Ovary (tissue), 9 donors: ENCODE results near the gene LRGUK. TPM values are rescaled to one million over a fixed set of nuclear protein-coding genes. Genes with fewer than 3 reads are reported as not detected.

ENCODE experiments used
- DNase-seq, 5 donors: peaks; one replicate each; pipeline ENCODE4 v3.0.0-alpha.2; 2019 to 2020
- H3K27ac ChIP-seq, 2 donors: fragments of 200-600 bp; one replicate each; pipeline versions ENCODE4 v1.5.1 to v1.8.0; 2019 to 2022
- H3K27me3 ChIP-seq: fragments of 200-600 bp; one replicate; pipeline ENCODE4 v1.8.0; 2022
- H3K36me3 ChIP-seq: fragments of 200-600 bp; sonication (generic); one replicate; pipeline ENCODE4 v1.5.1; 2019
- H3K4me1 ChIP-seq: one replicate; pipeline ENCODE4 v1.8.1; 2013; ENCODE audit warnings: mild to moderate bottlenecking, moderate library complexity; ENCODE audit not compliant: insufficient read depth
- H3K4me3 ChIP-seq: fragments of 200-600 bp; sonication (generic); one replicate; pipeline ENCODE4 v1.5.1; 2017
- H3K9me3 ChIP-seq, 2 donors: fragments of 200-600 bp in 1 of 2; sonication (generic) in 1 of 2; one replicate each; pipeline versions ENCODE4 v1.5.1 to v1.8.1; 2013 to 2019; ENCODE audit warnings: mild to moderate bottlenecking in 1 of 2, moderate library complexity in 1 of 2
- EP300 ChIP-seq: sonication (generic); formaldehyde crosslinking; IDR thresholded peaks from one replicate; pipeline ENCODE4 v1.6.1; 2017; ENCODE audit warnings: antibody characterized with exemption
- POLR2A ChIP-seq: fragments of 450-650 bp; IDR thresholded peaks from one replicate; pipeline ENCODE4 v1.6.1; 2017; ENCODE audit warnings: antibody characterized with exemption, mild to moderate bottlenecking, moderate library complexity
- WGBS, 3 donors: extraction: QIAGEN DNeasy Blood & Tissue Kit in 1 of 3; methylation state at CpG; one replicate each; pipeline versions ENCODE4 v1.1.5 to v1.1.7; 2013 to 2017; 5-methylcytosine and 5-hydroxymethylcytosine counted together
- intact Hi-C, 4 donors: fragments of 100-400 bp; cut with DNase I; formaldehyde crosslinking; loops; one replicate each; pipeline versions ENCODE4 v1.11.0 to v1.15.1; 2022 to 2023
- polyA plus RNA-seq, 2 donors: library from polyadenylated mRNA; stranded (reverse); fragments of 200-250 nt in 1 of 2; fragments of 350-450 nt in 1 of 2; fragmentation: Illumina TruSeq in 1 of 2; extraction: RNeasy Lipid Tissue Mini Kit (QIAGEN cat#74804) in 1 of 2; gene quantifications; one replicate each; pipeline ENCODE4 v1.2.3, GENCODE V29; 2013 to 2014
- total RNA-seq, 7 donors: library from RNA; depleted of rRNA in 2 of 7; stranded (reverse); fragments of >200 nt in 2 of 7; fragmentation: NEBNext Ultra II Directional in 3 of 7; extraction: Animal tissue kit (Norgen Biotek cat#: 25700) in 3 of 7; gene quantifications; one replicate each; pipeline versions ENCODE4 v1.1.0 to v1.2.4, GENCODE V29; 2016 to 2023
- TF ChIP-seq, protein P1 (sequence below), 3 donors: fragments of 450-650 bp in 2 of 3; fragments of 200-600 bp in 1 of 3; IDR thresholded peaks; one replicate each; pipeline versions ENCODE4 v1.5.1 to v1.8.0; 2016 to 2022; ENCODE audit warnings: antibody characterized with exemption in 3 of 3, mild to moderate bottlenecking in 1 of 3
- donor health status: DM: no; HTN: no; CAD: no; lungs with moderate emphysema.
- donor health status: DM: no; HTN: no; CAD: no.
- donor health status: Bipolar disorder and iron deficiency.
- donor health status: DM: yes; HTN: yes; CAD: no.
- donor health status: DM: no; HTN: no; CAD: no.
- donor health status: DM: yes; HTN: yes; CAD: no.

Gene LRGUK
- total and polyA plus RNA-seq, 9 donors, result 0.11 to 7.0 (median 0.56) TPM

DNA sequence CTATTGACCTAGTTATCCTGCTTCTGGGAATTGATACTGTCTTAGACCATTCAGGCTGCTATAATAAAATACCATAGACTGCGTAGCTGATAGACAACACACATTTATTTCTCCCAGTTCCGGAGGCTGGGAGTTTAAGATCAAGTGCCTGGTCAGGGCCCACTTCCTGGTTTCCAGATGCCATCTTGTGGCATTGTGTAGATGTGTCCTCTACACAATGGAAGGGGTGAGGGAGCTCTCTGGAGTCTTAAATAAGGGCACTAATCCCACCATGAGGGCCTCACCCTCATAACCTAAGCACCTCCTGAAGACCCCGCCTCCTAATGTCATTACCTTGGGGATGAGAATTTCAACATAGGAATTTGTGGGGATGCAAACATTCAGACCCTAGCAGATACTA lies 127.2 kb downstream of the LRGUK start:
- 94 to 99% (median 96%) methylated on average over 3 of the region's 3 CpGs for WGBS, 3 donors
- H3K4me1 ChIP-seq, result no peaks in the 10 kb centered on the region
- DNase-seq, result no peak
- intact Hi-C loops, result no loop called here
- no peaks in the 10 kb centered on the region for H3K9me3 ChIP-seq
- H3K36me3 ChIP-seq, result no peaks in the 10 kb centered on the region
- no peak overlapping the region for H3K4me3 ChIP-seq
- no peak for TF ChIP-seq POLR2A
- no peak overlapping the region for H3K27ac ChIP-seq
- no peaks in the 10 kb centered on the region for H3K27me3 ChIP-seq

DNA sequence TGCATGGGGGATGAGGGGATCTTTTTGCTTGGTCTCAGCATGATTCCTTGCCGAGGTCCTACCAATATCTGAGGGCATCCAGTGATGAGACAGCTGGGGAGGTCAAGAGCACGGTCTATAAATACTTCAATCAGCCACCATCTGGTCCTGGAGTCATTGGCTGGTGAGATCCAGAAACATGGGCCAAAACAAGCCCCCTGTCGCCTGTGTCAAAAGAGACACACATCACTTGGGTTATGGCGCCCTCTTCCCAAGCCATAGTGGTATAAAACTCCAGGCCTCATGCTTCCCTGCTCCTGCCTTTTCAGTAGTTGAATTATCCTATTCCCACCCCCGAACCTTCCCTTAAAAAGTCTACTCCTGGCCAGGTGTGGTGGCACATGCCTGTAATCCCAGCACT lies 128.7 kb downstream of the LRGUK start:
- Histone ChIP-seq H3K36me3 (no peaks in the 10 kb centered on the region), H3K27me3 (no peaks in the 10 kb centered on the region), H3K4me3 (no peak overlapping the region), H3K27ac (no peak overlapping the region), H3K4me1 (no peaks in the 10 kb centered on the region), H3K9me3 (no peaks in the 10 kb centered on the region)
- intact Hi-C loops, result no loop called here
- no peak for TF ChIP-seq POLR2A
- TF ChIP-seq, protein P1, sequence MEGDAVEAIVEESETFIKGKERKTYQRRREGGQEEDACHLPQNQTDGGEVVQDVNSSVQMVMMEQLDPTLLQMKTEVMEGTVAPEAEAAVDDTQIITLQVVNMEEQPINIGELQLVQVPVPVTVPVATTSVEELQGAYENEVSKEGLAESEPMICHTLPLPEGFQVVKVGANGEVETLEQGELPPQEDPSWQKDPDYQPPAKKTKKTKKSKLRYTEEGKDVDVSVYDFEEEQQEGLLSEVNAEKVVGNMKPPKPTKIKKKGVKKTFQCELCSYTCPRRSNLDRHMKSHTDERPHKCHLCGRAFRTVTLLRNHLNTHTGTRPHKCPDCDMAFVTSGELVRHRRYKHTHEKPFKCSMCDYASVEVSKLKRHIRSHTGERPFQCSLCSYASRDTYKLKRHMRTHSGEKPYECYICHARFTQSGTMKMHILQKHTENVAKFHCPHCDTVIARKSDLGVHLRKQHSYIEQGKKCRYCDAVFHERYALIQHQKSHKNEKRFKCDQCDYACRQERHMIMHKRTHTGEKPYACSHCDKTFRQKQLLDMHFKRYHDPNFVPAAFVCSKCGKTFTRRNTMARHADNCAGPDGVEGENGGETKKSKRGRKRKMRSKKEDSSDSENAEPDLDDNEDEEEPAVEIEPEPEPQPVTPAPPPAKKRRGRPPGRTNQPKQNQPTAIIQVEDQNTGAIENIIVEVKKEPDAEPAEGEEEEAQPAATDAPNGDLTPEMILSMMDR (IDR thresholded peaks at IDR 0.05), result no peak
- TF ChIP-seq EP300, result no peak
- DNase-seq, result no peak
- WGBS, 3 donors, result 77 to 86% (median 82%) methylated on average over 5 of the region's 5 CpGs

DNA sequence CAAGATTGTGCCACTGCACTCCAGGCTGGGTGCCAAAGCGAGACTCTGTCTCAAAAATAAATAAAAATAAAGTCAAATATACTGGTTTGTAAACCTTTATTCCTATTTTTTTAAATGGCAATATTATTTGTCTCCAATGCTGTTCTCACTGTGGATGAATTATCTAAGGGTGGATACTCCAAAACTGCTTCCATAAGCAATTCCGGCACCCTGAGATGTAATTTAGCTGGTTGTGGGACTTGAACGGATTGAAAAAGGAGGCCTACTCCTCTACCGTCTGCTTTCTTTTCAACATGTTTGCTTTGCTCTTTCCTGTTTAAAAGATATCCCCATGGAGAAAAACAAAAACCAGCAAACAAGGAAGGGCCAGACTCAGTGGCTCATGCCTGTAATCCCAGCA lies 135.2 kb downstream of the LRGUK start:
- DNase-seq, result no peak
- H3K9me3 ChIP-seq, result no peaks in the 10 kb centered on the region
- H3K27ac ChIP-seq, result no peak overlapping the region
- 85 to 91% (median 88%) methylated on average over 4 of the region's 4 CpGs for WGBS, 3 donors
- no peaks in the 10 kb centered on the region for H3K36me3 ChIP-seq
- no peak for TF ChIP-seq EP300
- TF ChIP-seq, protein P1 (IDR thresholded peaks at IDR 0.05), result no peak
- no peak for TF ChIP-seq POLR2A
- no peaks in the 10 kb centered on the region for H3K4me1 ChIP-seq
- intact Hi-C loops, result no loop called here
- H3K4me3 ChIP-seq, result no peak overlapping the region
- H3K27me3 ChIP-seq, result no peaks in the 10 kb centered on the region

DNA sequence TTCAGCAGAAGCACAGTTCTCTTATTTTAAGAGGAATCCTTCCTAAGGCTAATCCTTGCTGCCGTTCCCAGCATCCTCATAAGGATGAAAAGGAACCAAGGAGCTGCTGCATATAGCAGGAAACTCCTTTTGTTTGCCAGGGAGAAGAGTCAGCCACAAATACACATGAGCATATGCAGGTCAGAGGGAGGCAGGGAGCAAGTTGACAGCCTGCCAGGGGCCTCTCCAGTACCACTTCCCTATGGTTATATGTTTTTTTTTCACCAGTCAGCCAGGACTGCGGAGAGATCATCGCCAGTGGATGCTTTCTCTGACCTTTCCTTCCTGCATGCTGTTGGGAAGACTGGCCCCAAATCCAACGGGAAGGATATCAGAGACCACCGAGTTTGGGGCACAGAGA lies 149.8 kb downstream of the LRGUK start:
- 29 to 41% (median 36%) methylated on average over 5 of the region's 5 CpGs for WGBS, 3 donors
- intact Hi-C loops, result no loop called here

DNA sequence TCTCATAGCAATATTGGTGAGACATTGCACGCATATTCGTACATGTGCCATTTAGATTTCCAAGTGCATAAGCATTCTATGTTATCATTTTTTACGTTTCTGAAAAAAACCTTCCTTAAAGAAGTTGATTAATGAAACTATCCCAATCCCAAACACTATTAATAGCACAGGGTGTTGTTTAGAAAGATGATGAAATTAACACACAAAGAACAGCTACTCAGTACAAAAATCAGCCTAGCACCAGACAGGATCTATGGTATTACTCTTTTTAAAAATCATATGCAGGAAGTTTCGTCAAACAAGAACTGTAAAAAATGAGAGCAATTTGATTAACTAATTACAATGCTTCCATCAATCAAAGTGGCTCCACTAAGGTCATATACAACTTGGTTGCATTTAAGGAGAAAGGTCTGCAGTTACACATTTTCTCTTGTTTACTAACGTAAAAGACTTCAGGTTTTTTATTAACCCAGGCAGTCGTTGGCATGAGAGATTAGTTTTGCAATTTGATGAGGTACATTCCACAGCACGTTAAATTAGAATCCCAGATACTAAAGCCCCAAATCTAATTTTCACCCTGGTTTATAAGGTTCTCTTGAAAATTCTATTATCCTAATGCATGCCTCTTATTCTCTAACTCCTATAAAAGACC lies 151.5 kb downstream of the LRGUK start:
- TF ChIP-seq, protein P1 (IDR thresholded peaks at IDR 0.05), result no peak
- TF ChIP-seq POLR2A (no peak), EP300 (no peak)
- no peaks in the 10 kb centered on the region for H3K27me3 ChIP-seq
- no peaks in the 10 kb centered on the region for H3K4me1 ChIP-seq
- H3K4me3 ChIP-seq, result no peak overlapping the region
- H3K27ac ChIP-seq, result no peak overlapping the region
- no peaks in the 10 kb centered on the region for H3K36me3 ChIP-seq
- no peaks in the 10 kb centered on the region for H3K9me3 ChIP-seq
- WGBS, 3 donors, result 70 to 82% (median 72%) methylated on average over 7 of the region's 7 CpGs
- intact Hi-C loops, result no loop called here
- DNase-seq, result no peak

More for the DNA sequence above, 149.8 kb downstream of the LRGUK start:
- no peaks in the 10 kb centered on the region for H3K27me3 ChIP-seq
- H3K27ac ChIP-seq, result no peak overlapping the region
- no peaks in the 10 kb centered on the region for H3K36me3 ChIP-seq
- no peaks in the 10 kb centered on the region for H3K9me3 ChIP-seq
- DNase-seq, result no peak
- TF ChIP-seq, protein P1 (IDR thresholded peaks at IDR 0.05), result no peak
- no peak for TF ChIP-seq POLR2A
- TF ChIP-seq EP300, result no peak
- no peaks in the 10 kb centered on the region for H3K4me1 ChIP-seq
- H3K4me3 ChIP-seq, result no peak overlapping the region
